ENCODE data around the gene PDE7B.
A peak's percentile ranks its signal among the peaks of the same experiment; 100 is the strongest.

PDE7B gene

DNA sequence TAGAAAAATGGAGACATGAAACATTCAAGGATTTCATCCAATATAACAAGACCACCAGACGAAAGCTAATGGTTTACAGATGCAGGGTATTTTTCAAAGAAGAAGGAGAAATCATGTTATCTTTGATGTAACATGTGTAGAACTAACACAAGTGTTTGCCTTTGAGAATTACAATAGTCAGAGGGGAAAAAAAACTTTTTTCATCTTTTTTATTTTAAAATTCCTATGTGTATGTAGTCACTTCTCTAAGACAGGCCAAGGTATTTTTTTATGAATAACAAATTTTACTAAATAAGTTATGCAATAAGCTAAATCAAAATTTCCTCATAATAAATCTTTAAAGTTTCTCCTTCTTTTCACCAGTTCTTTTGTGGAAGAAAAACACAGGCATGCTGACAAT, 161.4 kb downstream of the PDE7B start:
- H2BK5ac ChIP-seq (ENCODE audit: low read depth, low read length, poor library complexity) = no peak overlapping the region
- H4K91ac ChIP-seq (ENCODE audit: low read depth, low read length) = no peak overlapping the region
- no CpG with 5 or more reads among the region's 1 CpG for WGBS (ENCODE audit: extremely low coverage, insufficient coverage, insufficient read length)
- H3K18ac ChIP-seq (ENCODE audit: low read length) = no peak overlapping the region
- H3K79me2 ChIP-seq (ENCODE audit: control insufficient read depth, insufficient read depth, low read length, poor library complexity) = no peaks in the 10 kb centered on the region
- H3K9me3 ChIP-seq (ENCODE audit: insufficient read depth, low read depth, low read length) = no peaks in the 10 kb centered on the region
- H3K4me3 ChIP-seq (ENCODE audit: low read depth, low read length) = no peak overlapping the region
- H4K12ac ChIP-seq (ENCODE audit: low read depth, low read length) = no peak overlapping the region
- H3K36me3 ChIP-seq (ENCODE audit: control insufficient read depth in 1 of 2, insufficient read depth in 2 of 2, low read length in 2 of 2) = no peaks in the 10 kb centered on the region
- H2BK120ac ChIP-seq (ENCODE audit: insufficient read depth, low read length, poor library complexity) = no peak overlapping the region
- H3K4me2 ChIP-seq (ENCODE audit: low read length) = no peak overlapping the region
- H3K4ac ChIP-seq (ENCODE audit: low read depth, low read length) = no peak overlapping the region
- no peaks in the 10 kb centered on the region for H3K79me1 ChIP-seq (ENCODE audit: low read length)
- H2BK12ac ChIP-seq (ENCODE audit: low read length) = no peak overlapping the region
- no peaks in the 10 kb centered on the region for H3K27me3 ChIP-seq (ENCODE audit: insufficient read depth, low read length)
- peaks cover 3 to 4% of the 10 kb centered on the region in 2 experiments for H3K4me1 ChIP-seq (ENCODE audit: control insufficient read depth in 1 of 2, insufficient read depth in 2 of 2, low read length in 2 of 2)
- no peak overlapping the region for H2AFZ ChIP-seq (ENCODE audit: insufficient read depth, low read length, poor library complexity)
- H3K27ac ChIP-seq (ENCODE audit: low read depth, low read length) = no peak overlapping the region
- no peak overlapping the region for H4K8ac ChIP-seq (ENCODE audit: low read depth, low read length)
- no peak overlapping the region for H3K9ac ChIP-seq (ENCODE audit: low read length)
- no peak overlapping the region for H3K23ac ChIP-seq (ENCODE audit: low read length)
- DNase-seq = no peak
- H2AK5ac ChIP-seq (ENCODE audit: low read length) = no peak overlapping the region
- H3K14ac ChIP-seq (ENCODE audit: low read length) = no peak overlapping the region

DNA sequence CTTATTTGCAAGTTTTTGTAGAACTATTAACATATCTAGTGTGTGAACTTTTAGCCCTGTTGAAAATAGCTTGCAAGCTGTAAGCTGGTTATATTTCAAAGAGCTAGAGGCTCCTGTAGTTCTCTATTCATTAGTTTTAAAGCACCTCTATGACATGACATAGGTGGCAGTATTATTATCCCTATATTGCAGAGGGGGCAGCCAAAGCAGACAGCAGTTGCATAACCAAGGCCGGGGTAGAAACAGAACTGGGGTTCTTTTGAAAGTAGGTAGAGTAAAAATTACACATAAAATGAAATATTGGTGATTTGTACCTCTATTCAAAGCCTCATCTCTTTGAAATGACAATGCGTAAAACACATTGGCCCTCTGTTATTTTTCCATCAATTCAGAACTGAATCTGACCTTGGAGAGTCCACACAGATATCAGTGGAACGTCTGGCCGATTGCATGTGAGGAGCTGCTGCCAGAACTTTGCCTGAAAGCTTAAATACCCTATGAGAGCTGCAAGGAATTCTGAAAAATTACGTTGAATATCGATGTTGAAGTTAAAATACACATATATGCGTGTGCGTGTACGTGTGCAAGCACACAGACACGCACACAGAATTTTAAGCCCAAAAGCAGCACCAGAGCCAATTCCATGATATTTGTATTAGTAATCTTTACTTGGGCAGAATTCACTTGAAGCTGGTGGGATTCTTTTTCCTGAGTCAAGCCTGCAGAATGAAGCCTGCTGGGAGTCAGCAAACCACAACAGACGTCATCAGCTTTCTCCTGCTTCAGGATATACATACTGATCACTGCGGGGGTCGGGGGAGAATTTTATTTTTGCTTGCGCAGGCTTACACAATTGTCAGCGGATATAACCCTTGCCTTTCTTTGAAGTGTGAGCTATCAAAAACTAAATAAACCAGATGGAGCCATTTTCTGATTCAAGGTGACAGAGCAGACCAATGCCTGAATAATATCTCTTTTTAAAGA, 163.2 kb downstream of the PDE7B start:
- no peak overlapping the region for H3K27ac ChIP-seq (ENCODE audit: low read depth, low read length)
- peak overlapping the region; percentile 54 for H4K12ac ChIP-seq (ENCODE audit: low read depth, low read length)
- H3K4me1 ChIP-seq (ENCODE audit: control insufficient read depth in 1 of 2, insufficient read depth in 2 of 2, low read length in 2 of 2) = peaks cover 3 to 4% of the 10 kb centered on the region in 2 experiments
- DNase-seq = peak; percentile 1 to 6
- H4K91ac ChIP-seq (ENCODE audit: low read depth, low read length) = no peak overlapping the region
- no peaks in the 10 kb centered on the region for H3K9me3 ChIP-seq (ENCODE audit: insufficient read depth, low read depth, low read length)
- no peak overlapping the region for H3K18ac ChIP-seq (ENCODE audit: low read length)
- H3K79me1 ChIP-seq (ENCODE audit: low read length) = no peaks in the 10 kb centered on the region
- H3K9ac ChIP-seq (ENCODE audit: low read length) = no peak overlapping the region
- H2AFZ ChIP-seq (ENCODE audit: insufficient read depth, low read length, poor library complexity) = no peak overlapping the region
- H3K4me2 ChIP-seq (ENCODE audit: low read length) = no peak overlapping the region
- H4K8ac ChIP-seq (ENCODE audit: low read depth, low read length) = no peak overlapping the region
- H3K14ac ChIP-seq (ENCODE audit: low read length) = no peak overlapping the region
- no peak overlapping the region for H3K4ac ChIP-seq (ENCODE audit: low read depth, low read length)
- no peak overlapping the region for H3K23ac ChIP-seq (ENCODE audit: low read length)
- no peak overlapping the region for H2AK5ac ChIP-seq (ENCODE audit: low read length)
- no peaks in the 10 kb centered on the region for H3K36me3 ChIP-seq (ENCODE audit: control insufficient read depth in 1 of 2, insufficient read depth in 2 of 2, low read length in 2 of 2)
- no peak overlapping the region for H2BK120ac ChIP-seq (ENCODE audit: insufficient read depth, low read length, poor library complexity)
- no CpG with 5 or more reads among the region's 15 CpGs for WGBS (ENCODE audit: extremely low coverage, insufficient coverage, insufficient read length)
- H3K27me3 ChIP-seq (ENCODE audit: insufficient read depth, low read length) = no peaks in the 10 kb centered on the region
- no peak overlapping the region for H3K4me3 ChIP-seq (ENCODE audit: low read depth, low read length)
- no peaks in the 10 kb centered on the region for H3K79me2 ChIP-seq (ENCODE audit: control insufficient read depth, insufficient read depth, low read length, poor library complexity)
- H2BK12ac ChIP-seq (ENCODE audit: low read length) = no peak overlapping the region
- H2BK5ac ChIP-seq (ENCODE audit: low read depth, low read length, poor library complexity) = peak overlapping the region; percentile 40

DNA sequence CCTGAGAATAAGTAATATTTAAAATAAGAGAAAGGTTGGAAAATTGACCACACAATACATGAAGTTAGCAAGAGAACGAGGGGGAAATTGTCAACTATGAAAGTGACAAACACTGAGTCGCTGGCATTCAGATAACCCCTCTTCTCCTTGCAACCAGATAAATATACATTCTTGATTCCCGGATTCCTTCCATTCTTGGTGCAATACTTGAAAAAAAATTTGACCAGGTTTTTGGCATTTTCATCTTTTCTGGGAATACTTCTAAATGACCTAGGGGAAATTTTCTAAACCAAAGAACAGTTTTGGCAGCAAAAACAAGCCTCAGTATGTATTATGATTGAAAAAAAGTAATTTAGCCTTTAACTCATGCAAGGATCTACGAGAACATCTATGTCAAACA, 164.0 kb downstream of the PDE7B start:
- Histone ChIP-seq H3K4me3 (ENCODE audit: low read depth, low read length) (no peak overlapping the region), H3K9ac (ENCODE audit: low read length) (no peak overlapping the region), H3K23ac (ENCODE audit: low read length) (no peak overlapping the region), H3K4me2 (ENCODE audit: low read length) (no peak overlapping the region), H2AK5ac (ENCODE audit: low read length) (no peak overlapping the region), H3K79me1 (ENCODE audit: low read length) (no peaks in the 10 kb centered on the region), H2BK5ac (ENCODE audit: low read depth, low read length, poor library complexity) (no peak overlapping the region), H3K79me2 (ENCODE audit: control insufficient read depth, insufficient read depth, low read length, poor library complexity) (no peaks in the 10 kb centered on the region), H3K14ac (ENCODE audit: low read length) (no peak overlapping the region), H3K27ac (ENCODE audit: low read depth, low read length) (no peak overlapping the region), H3K4ac (ENCODE audit: low read depth, low read length) (no peak overlapping the region), H4K91ac (ENCODE audit: low read depth, low read length) (no peak overlapping the region), H3K18ac (ENCODE audit: low read length) (no peak overlapping the region), H2BK120ac (ENCODE audit: insufficient read depth, low read length, poor library complexity) (no peak overlapping the region), H3K4me1 (ENCODE audit: control insufficient read depth in 1 of 2, insufficient read depth in 2 of 2, low read length in 2 of 2) (peaks cover 3 to 4% of the 10 kb centered on the region in 2 experiments), H2BK12ac (ENCODE audit: low read length) (no peak overlapping the region), H3K27me3 (ENCODE audit: insufficient read depth, low read length) (no peaks in the 10 kb centered on the region), H3K9me3 (ENCODE audit: insufficient read depth, low read depth, low read length) (no peaks in the 10 kb centered on the region), H2AFZ (ENCODE audit: insufficient read depth, low read length, poor library complexity) (no peak overlapping the region), H3K36me3 (ENCODE audit: control insufficient read depth in 1 of 2, insufficient read depth in 2 of 2, low read length in 2 of 2) (no peaks in the 10 kb centered on the region), H4K12ac (ENCODE audit: low read depth, low read length) (no peak overlapping the region), H4K8ac (ENCODE audit: low read depth, low read length) (no peak overlapping the region)
- DNase-seq = no peak
- no CpG with 5 or more reads among the region's 4 CpGs for WGBS (ENCODE audit: extremely low coverage, insufficient coverage, insufficient read length)

DNA sequence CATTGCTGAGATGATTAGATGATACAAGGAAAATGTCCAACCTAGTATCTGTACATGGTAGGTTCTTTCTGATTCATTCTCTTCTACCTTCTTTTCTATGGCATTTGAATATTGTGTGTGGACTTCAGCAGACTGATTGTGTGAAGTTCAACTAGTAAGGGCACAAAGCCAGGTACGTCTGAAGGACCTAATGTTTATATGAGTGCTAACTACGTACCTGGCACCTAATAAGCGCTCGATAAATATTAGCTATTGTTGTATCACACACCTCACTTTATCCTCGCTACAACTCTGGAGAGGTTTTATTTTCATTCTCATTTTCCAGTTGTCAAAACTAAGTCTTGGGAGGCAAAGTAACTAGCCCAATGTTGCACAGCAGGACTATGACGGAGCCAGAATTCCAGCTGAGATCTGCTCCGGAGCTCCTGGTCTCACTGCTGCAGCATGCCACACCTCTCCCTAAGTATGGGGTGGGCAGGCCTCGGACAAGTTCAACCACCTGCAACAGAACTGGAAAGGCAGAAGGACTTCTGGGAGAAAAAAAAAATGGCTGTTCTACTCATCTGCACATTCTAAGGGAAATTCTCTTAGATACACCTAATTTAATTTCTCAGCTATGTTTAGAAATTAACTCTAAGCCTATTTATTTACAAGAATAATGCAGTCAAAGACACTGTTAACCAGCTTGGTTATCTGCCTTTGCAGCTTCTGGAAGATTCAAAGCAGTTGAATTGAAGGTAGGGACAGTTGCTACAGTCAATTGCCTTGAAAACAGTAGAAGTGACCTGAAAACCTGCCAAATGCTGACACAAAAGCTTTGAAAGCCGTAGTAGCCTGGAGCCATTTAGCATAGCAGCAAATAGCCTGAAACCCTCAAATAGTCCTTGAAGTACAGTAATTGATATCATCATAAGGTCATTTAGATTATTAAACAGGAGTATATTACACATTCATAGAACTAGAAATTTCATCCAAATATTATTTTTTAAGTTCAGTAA, 165.0 kb downstream of the PDE7B start:
- H3K4me3 ChIP-seq (ENCODE audit: low read depth, low read length) = no peak overlapping the region
- no peak overlapping the region for H4K91ac ChIP-seq (ENCODE audit: low read depth, low read length)
- H3K18ac ChIP-seq (ENCODE audit: low read length) = no peak overlapping the region
- no peak for DNase-seq
- no peaks in the 10 kb centered on the region for H3K79me1 ChIP-seq (ENCODE audit: low read length)
- no peak overlapping the region for H2BK12ac ChIP-seq (ENCODE audit: low read length)
- H4K12ac ChIP-seq (ENCODE audit: low read depth, low read length) = no peak overlapping the region
- no peak overlapping the region for H3K14ac ChIP-seq (ENCODE audit: low read length)
- no peak overlapping the region for H2BK5ac ChIP-seq (ENCODE audit: low read depth, low read length, poor library complexity)
- H2AFZ ChIP-seq (ENCODE audit: insufficient read depth, low read length, poor library complexity) = no peak overlapping the region
- peaks cover 3 to 4% of the 10 kb centered on the region in 2 experiments for H3K4me1 ChIP-seq (ENCODE audit: control insufficient read depth in 1 of 2, insufficient read depth in 2 of 2, low read length in 2 of 2)
- no peak overlapping the region for H2AK5ac ChIP-seq (ENCODE audit: low read length)
- no CpG with 5 or more reads among the region's 9 CpGs for WGBS (ENCODE audit: extremely low coverage, insufficient coverage, insufficient read length)
- H3K36me3 ChIP-seq (ENCODE audit: control insufficient read depth in 1 of 2, insufficient read depth in 2 of 2, low read length in 2 of 2) = no peaks in the 10 kb centered on the region
- no peak overlapping the region for H3K4ac ChIP-seq (ENCODE audit: low read depth, low read length)
- no peak overlapping the region for H4K8ac ChIP-seq (ENCODE audit: low read depth, low read length)
- no peaks in the 10 kb centered on the region for H3K27me3 ChIP-seq (ENCODE audit: insufficient read depth, low read length)
- no peak overlapping the region for H3K9ac ChIP-seq (ENCODE audit: low read length)
- no peaks in the 10 kb centered on the region for H3K9me3 ChIP-seq (ENCODE audit: insufficient read depth, low read depth, low read length)
- H3K27ac ChIP-seq (ENCODE audit: low read depth, low read length) = no peak overlapping the region
- no peak overlapping the region for H3K4me2 ChIP-seq (ENCODE audit: low read length)
- no peak overlapping the region for H2BK120ac ChIP-seq (ENCODE audit: insufficient read depth, low read length, poor library complexity)
- no peak overlapping the region for H3K23ac ChIP-seq (ENCODE audit: low read length)
- no peaks in the 10 kb centered on the region for H3K79me2 ChIP-seq (ENCODE audit: control insufficient read depth, insufficient read depth, low read length, poor library complexity)
